ENCODE measurements around the gene PDE7B. TPM values are rescaled to one million over a fixed set of nuclear protein-coding genes. Genes with fewer than 3 reads are reported as not detected.

Gene PDE7B
- total RNA-seq, 4 donors from 2014 or later = 3.4 to 15.4 (median 9.3) TPM

DNA sequence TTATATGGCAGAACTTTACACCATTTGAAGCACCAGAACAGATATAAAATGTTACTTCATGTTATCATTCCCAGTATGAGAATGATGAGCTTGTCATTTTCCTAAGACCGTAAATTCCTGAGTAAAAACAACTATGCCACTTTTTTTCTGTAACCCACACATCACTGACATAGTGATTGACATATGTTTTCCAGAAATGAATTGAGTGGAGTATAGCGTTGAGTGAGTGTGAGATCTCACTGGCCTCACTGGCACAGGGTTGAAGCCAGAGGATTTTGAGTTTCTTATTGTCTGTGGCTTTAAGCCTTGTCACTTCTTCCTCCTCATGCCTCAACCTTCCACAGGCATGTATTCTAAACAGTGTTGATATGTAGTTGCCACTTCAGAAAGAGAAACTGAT is 62.3 kb downstream of the PDE7B start:
- WGBS = 97% methylated on average over 2 of the region's 2 CpGs
- TF ChIP-seq EP300 (IDR thresholded peaks at IDR 0.05) = no peak
- no peak for TF ChIP-seq POLR2AphosphoS5 (IDR thresholded peaks at IDR 0.05)
- TF ChIP-seq, protein P1, sequence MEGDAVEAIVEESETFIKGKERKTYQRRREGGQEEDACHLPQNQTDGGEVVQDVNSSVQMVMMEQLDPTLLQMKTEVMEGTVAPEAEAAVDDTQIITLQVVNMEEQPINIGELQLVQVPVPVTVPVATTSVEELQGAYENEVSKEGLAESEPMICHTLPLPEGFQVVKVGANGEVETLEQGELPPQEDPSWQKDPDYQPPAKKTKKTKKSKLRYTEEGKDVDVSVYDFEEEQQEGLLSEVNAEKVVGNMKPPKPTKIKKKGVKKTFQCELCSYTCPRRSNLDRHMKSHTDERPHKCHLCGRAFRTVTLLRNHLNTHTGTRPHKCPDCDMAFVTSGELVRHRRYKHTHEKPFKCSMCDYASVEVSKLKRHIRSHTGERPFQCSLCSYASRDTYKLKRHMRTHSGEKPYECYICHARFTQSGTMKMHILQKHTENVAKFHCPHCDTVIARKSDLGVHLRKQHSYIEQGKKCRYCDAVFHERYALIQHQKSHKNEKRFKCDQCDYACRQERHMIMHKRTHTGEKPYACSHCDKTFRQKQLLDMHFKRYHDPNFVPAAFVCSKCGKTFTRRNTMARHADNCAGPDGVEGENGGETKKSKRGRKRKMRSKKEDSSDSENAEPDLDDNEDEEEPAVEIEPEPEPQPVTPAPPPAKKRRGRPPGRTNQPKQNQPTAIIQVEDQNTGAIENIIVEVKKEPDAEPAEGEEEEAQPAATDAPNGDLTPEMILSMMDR (IDR thresholded peaks at IDR 0.05) = no peak
- Histone ChIP-seq H3K9me3 (no peaks in the 10 kb centered on the region), H3K4me3 (no peak overlapping the region), H3K4me1 (no peaks in the 10 kb centered on the region), H3K36me3 (no peaks in the 10 kb centered on the region), H3K27ac (replicated peaks in 1 of 4) (no peak overlapping the region), H3K27me3 (no peaks in the 10 kb centered on the region)
- DNase-seq (ENCODE audit: extremely low spot score) = no peak
- intact Hi-C loops (cut with DNase I) = loop anchor here (10.0 kb wide), 1 partner anchor 379 kb away; no protein-coding TSS in a partner anchor

DNA sequence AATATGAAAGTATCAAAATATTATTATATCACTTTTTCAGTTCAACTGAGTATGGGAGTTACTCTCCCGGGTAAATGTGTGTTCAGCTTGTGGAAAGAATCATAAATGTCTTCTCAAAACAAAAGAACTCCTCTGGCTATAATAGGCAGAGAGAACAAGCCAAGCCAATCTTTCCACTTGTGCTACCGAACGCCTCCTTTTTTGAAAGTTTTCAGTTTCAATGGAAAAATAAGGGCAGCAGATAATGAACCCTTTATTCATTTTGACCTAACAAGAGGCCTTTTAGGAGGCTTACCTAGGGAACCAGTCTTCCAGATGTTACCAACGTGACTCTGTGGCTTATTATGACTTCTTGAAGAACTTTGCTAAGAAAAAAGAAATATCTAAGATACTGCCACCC is 67.5 kb downstream of the PDE7B start:
- intact Hi-C loops (cut with DNase I) = loop anchor here (10.0 kb wide), 1 partner anchor 384 kb away; no protein-coding TSS in a partner anchor
- Histone ChIP-seq H3K4me1 (peaks cover 3 to 26% (median 24%) of the 10 kb centered on the region in 4 donors), H3K9me3 (no peaks in the 10 kb centered on the region), H3K27me3 (no peaks in the 10 kb centered on the region), H3K27ac (replicated peaks in 1 of 4) (no peak overlapping the region), H3K36me3 (no peaks in the 10 kb centered on the region), H3K4me3 (no peak overlapping the region)
- no peak for TF ChIP-seq POLR2A (IDR thresholded peaks at IDR 0.05; ENCODE audit: low read depth)
- TF ChIP-seq POLR2AphosphoS5 (IDR thresholded peaks at IDR 0.05) = no peak
- TF ChIP-seq, protein P1 (IDR thresholded peaks at IDR 0.05) = no peak
- no peak for TF ChIP-seq EP300 (IDR thresholded peaks at IDR 0.05)
- no peak for DNase-seq (ENCODE audit: extremely low spot score)
- WGBS = 83% methylated on average over 4 of the region's 4 CpGs

DNA sequence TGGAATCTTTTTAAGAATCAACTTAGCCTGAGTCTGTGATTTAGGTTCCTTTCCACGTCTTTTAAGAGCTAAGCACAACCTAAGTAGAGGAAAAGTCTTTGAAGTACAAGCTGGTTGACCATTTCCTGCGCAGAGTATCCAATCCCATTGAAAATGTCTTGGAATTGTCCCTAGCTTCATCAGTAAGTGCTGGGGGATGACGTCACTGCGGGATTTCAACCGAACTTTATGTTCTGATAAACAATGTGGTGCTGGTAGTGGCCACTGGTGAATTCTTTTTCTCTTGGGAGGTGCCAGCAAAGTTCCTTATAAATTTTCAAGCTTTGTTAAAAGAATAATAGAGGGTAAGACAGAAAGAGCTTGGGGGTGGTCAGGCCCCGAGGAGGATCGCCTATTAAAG is 69.2 kb downstream of the PDE7B start:
- Histone ChIP-seq H3K9me3 (no peaks in the 10 kb centered on the region), H3K27ac (replicated peaks in 1 of 4) (no peak overlapping the region), H3K27me3 (no peaks in the 10 kb centered on the region), H3K4me3 (no peak overlapping the region), H3K4me1 (peaks cover 3 to 26% (median 24%) of the 10 kb centered on the region in 4 donors), H3K36me3 (no peaks in the 10 kb centered on the region)
- no peak for TF ChIP-seq POLR2A (IDR thresholded peaks at IDR 0.05; ENCODE audit: low read depth)
- no peak for TF ChIP-seq EP300 (IDR thresholded peaks at IDR 0.05)
- TF ChIP-seq, protein P1 (IDR thresholded peaks at IDR 0.05) = no peak
- no peak for TF ChIP-seq POLR2AphosphoS5 (IDR thresholded peaks at IDR 0.05)
- 95% methylated on average over 7 of the region's 7 CpGs for WGBS
- DNase-seq (ENCODE audit: extremely low spot score) = no peak
- intact Hi-C loops (cut with DNase I) = no loop called here

DNA sequence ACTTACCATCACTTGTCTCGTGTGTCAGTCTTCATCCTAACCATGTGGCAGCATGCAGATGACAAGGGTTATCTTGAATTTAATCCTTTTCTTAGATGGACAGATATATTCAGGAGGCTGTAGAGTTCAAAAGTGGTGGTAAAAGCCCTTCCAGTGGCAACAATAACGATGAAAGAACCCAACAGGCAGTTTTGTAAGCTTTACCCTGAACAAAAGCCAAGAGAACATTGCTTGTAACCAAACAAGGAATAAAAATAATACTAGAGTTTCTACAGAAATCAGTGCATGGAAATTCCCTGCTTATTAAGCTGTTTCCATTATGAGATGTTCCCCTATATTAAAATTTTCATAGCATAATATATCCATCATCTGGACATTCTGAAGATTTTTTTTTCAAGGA is 69.7 kb downstream of the PDE7B start:
- Histone ChIP-seq H3K9me3 (no peaks in the 10 kb centered on the region), H3K27ac (replicated peaks in 1 of 4) (peak overlapping the region in 2 of 4 donors; percentile 57 to 62), H3K4me1 (peaks cover 3 to 26% (median 24%) of the 10 kb centered on the region in 4 donors), H3K27me3 (no peaks in the 10 kb centered on the region), H3K36me3 (no peaks in the 10 kb centered on the region), H3K4me3 (no peak overlapping the region)
- intact Hi-C loops (cut with DNase I) = no loop called here
- TF ChIP-seq, protein P1 (IDR thresholded peaks at IDR 0.05) = no peak
- TF ChIP-seq EP300 (IDR thresholded peaks at IDR 0.05) (no peak), POLR2A (IDR thresholded peaks at IDR 0.05; ENCODE audit: low read depth) (no peak), POLR2AphosphoS5 (IDR thresholded peaks at IDR 0.05) (no peak)
- DNase-seq (ENCODE audit: extremely low spot score) = no peak
- WGBS = 67% methylated on average over 2 of the region's 2 CpGs

DNA sequence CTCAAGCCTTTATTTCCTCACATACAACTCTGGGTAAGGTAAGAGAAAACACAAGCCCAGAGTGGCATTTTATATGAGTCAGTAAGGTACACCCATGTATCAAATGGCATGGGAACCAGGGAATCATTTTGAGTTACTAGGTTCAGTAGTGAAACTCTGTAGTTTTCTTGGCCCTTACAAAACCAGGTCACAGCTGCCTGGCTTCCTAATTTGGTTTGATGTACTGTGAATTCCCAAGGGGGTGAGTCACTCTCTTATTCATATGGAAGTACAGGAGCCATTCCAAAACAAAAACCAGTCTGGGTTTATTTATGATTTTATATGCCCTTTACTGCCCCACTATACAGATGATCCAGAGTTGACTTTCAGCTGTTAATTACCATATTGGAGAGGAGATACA is 70.7 kb downstream of the PDE7B start:
- no peaks in the 10 kb centered on the region for H3K27me3 ChIP-seq
- no peaks in the 10 kb centered on the region for H3K9me3 ChIP-seq
- H3K4me1 ChIP-seq = peaks cover 3 to 26% (median 24%) of the 10 kb centered on the region in 4 donors
- no peaks in the 10 kb centered on the region for H3K36me3 ChIP-seq
- TF ChIP-seq POLR2AphosphoS5 (IDR thresholded peaks at IDR 0.05) = peak in 1 of 2 donors; percentile 28
- TF ChIP-seq EP300 (IDR thresholded peaks at IDR 0.05) = no peak
- TF ChIP-seq POLR2A (IDR thresholded peaks at IDR 0.05; ENCODE audit: low read depth) = no peak
- peak overlapping the region in 3 of 4 donors; percentile 57 to 62 (median 58) for H3K27ac ChIP-seq (replicated peaks in 1 of 4)
- no peak for DNase-seq (ENCODE audit: extremely low spot score)
- H3K4me3 ChIP-seq = no peak overlapping the region
- intact Hi-C loops (cut with DNase I) = no loop called here
